HG03565 (cell line): ENCODE data around the gene EPG5.
"Not testable (repeated sequence)": the region's sequence is repeated elsewhere in the genome, so short reads cannot be mapped to it uniquely, and the experiment has no call there.

ENCODE experiments used
- ATAC-seq: cut with Tn5 transposase; IDR thresholded peaks from one replicate; pipeline ENCODE4 v1.9.1; 2021; ENCODE audit warnings: mild to moderate bottlenecking, moderate library complexity; ENCODE audit not compliant: unreplicated experiment

Gene EPG5

GRCh38 chr18:45980229-45980628 lies 13.1 kb upstream of the EPG5 start:
- ATAC-seq: no peak

GRCh38 chr18:45978084-45978483 lies 11.0 kb upstream of the EPG5 start:
- ATAC-seq: no peak

- no peak for ATAC-seq
Observed at GRCh38 chr18:45976974-45977373, 9.8 kb upstream of the EPG5 start.

GRCh38 chr18:45976566-45976965 lies 9.4 kb upstream of the EPG5 start:
- no peak for ATAC-seq

- ATAC-seq: no peak
Observed at GRCh38 chr18:45974088-45974536, 7.0 kb upstream of the EPG5 start.

- ATAC-seq: not testable (repeated sequence)
Observed at GRCh38 chr18:45964913-45965312, 2.2 kb downstream of the EPG5 start.

GRCh38 chr18:45962866-45963265 lies 4.3 kb downstream of the EPG5 start:
- ATAC-seq: no peak

GRCh38 chr18:45962461-45962860 lies 4.7 kb downstream of the EPG5 start:
- ATAC-seq: no peak

GRCh38 chr18:45959484-45959883 lies 7.6 kb downstream of the EPG5 start:
- ATAC-seq: not testable (repeated sequence)

GRCh38 chr18:45958730-45959129 lies 8.4 kb downstream of the EPG5 start:
- no peak for ATAC-seq

GRCh38 chr18:45958027-45958426 lies 9.1 kb downstream of the EPG5 start:
- no peak for ATAC-seq

GRCh38 chr18:45957100-45957499 lies 10.0 kb downstream of the EPG5 start:
- no peak for ATAC-seq

GRCh38 chr18:45954070-45954934 lies 12.8 kb downstream of the EPG5 start:
- no peak for ATAC-seq

GRCh38 chr18:45951016-45951714 lies 16.0 kb downstream of the EPG5 start:
- no peak for ATAC-seq

- no peak for ATAC-seq
Observed at GRCh38 chr18:45945669-45946068, 21.5 kb downstream of the EPG5 start.

GRCh38 chr18:45940724-45941123 lies 26.4 kb downstream of the EPG5 start:
- ATAC-seq: no peak

GRCh38 chr18:45939236-45939635 lies 27.9 kb downstream of the EPG5 start:
- ATAC-seq: no peak

- no peak for ATAC-seq
Observed at GRCh38 chr18:45938488-45938935, 28.6 kb downstream of the EPG5 start.

GRCh38 chr18:45935591-45936335 lies 31.4 kb downstream of the EPG5 start:
- no peak for ATAC-seq

- ATAC-seq: no peak
Observed at GRCh38 chr18:45932708-45933107, 34.4 kb downstream of the EPG5 start.

GRCh38 chr18:45930963-45931362 lies 36.2 kb downstream of the EPG5 start:
- no peak for ATAC-seq
